SK-N-SH treated with all-trans-retinoic acid at 6 μM for 48 hours (cell line): Measurements from ENCODE around the gene MIR17HG.

Experiments
- ATAC-seq: fragments of 200-7000 bp; cut with Tn5 transposase; 3 replicates; pipeline ENCODE4 v1.9.1; 2020; ENCODE audit warnings: mild to moderate bottlenecking, moderate library complexity
- ARNTL ChIP-seq: fragments of 450-650 bp; formaldehyde crosslinking; IDR thresholded peaks from 2 replicates; pipeline ENCODE4 v1.5.0; 2020; ENCODE audit warnings: low read depth, mild to moderate bottlenecking, moderate library complexity, borderline replicate concordance
- BACH2 ChIP-seq: fragments of 250-450 bp; sonication (Bioruptor Pico); IDR thresholded peaks from 2 replicates; pipeline ENCODE4 v1.9.0; 2021; ENCODE audit warnings: mild to moderate bottlenecking, borderline replicate concordance
- CSDC2 ChIP-seq: fragments of 250-450 bp; sonication (Bioruptor Pico); IDR thresholded peaks from 2 replicates; pipeline ENCODE4 v1.5.0; 2020; ENCODE audit warnings: mild to moderate bottlenecking, moderate library complexity
- ESRRG ChIP-seq: fragments of 250-450 bp; sonication (Bioruptor Pico); IDR thresholded peaks from 2 replicates; pipeline ENCODE4 v1.6.1; 2021; ENCODE audit warnings: mild to moderate bottlenecking
- GLIS3 ChIP-seq: fragments of 250-450 bp; sonication (Bioruptor Pico); IDR thresholded peaks from 2 replicates; pipeline ENCODE4 v1.5.0; 2020; ENCODE audit warnings: mild to moderate bottlenecking, moderate library complexity
- ISL1 ChIP-seq: fragments of 250-450 bp; sonication (Bioruptor Pico); IDR thresholded peaks from 2 replicates; pipeline ENCODE4 v2.1.2; 2022; ENCODE audit warnings: mild to moderate bottlenecking, moderate library complexity
- PPARA ChIP-seq: fragments of 250-450 bp; sonication (Bioruptor Pico); IDR thresholded peaks from 2 replicates; pipeline ENCODE4 v1.5.0; 2020; ENCODE audit warnings: mild to moderate bottlenecking, borderline replicate concordance
- RARB ChIP-seq: fragments of 250-450 bp; sonication (Bioruptor Pico); IDR thresholded peaks from 2 replicates; pipeline ENCODE4 v1.8.0; 2021; ENCODE audit warnings: mild to moderate bottlenecking, moderate library complexity
- SNAI2 ChIP-seq: fragments of 250-450 bp; sonication (Bioruptor Pico); IDR thresholded peaks from 2 replicates; pipeline ENCODE4 v1.5.0; 2020; ENCODE audit warnings: mild to moderate bottlenecking, moderate library complexity
- TCF4 ChIP-seq: fragments of 250-450 bp; sonication (Bioruptor Pico); IDR thresholded peaks from 2 replicates; pipeline ENCODE4 v1.8.0; 2021; ENCODE audit warnings: mild to moderate bottlenecking, moderate library complexity, borderline replicate concordance
- TOX ChIP-seq: fragments of 250-450 bp; sonication (Bioruptor Pico); IDR thresholded peaks from 2 replicates; pipeline ENCODE4 v1.8.0; 2021; ENCODE audit warnings: mild to moderate bottlenecking, moderate library complexity, borderline replicate concordance
- ZC3H10 ChIP-seq: fragments of 250-450 bp; sonication (Bioruptor Pico); IDR thresholded peaks from 2 replicates; pipeline ENCODE4 v1.5.1; 2021; ENCODE audit warnings: mild to moderate bottlenecking, moderate library complexity
- ZFP3 ChIP-seq: fragments of 250-450 bp; sonication (Bioruptor Pico); IDR thresholded peaks from 2 replicates; pipeline ENCODE4 v1.5.0; 2020; ENCODE audit warnings: mild to moderate bottlenecking, moderate library complexity
- ZFP30 ChIP-seq: fragments of 450-650 bp; formaldehyde crosslinking; IDR thresholded peaks from 2 replicates; pipeline ENCODE4 v1.5.0; 2022; ENCODE audit warnings: mild to moderate bottlenecking, moderate library complexity
- ZNF70 ChIP-seq: fragments of 450-650 bp; formaldehyde crosslinking; IDR thresholded peaks from 2 replicates; pipeline ENCODE4 v1.5.0; 2020; ENCODE audit warnings: mild to moderate bottlenecking, moderate library complexity
- ZNF8 ChIP-seq: fragments of 450-650 bp; formaldehyde crosslinking; IDR thresholded peaks from 2 replicates; pipeline ENCODE4 v1.5.0; 2020; ENCODE audit warnings: mild to moderate bottlenecking, moderate library complexity
- TF ChIP-seq, protein P1 (sequence below): fragments of 250-450 bp; sonication (Bioruptor Pico); IDR thresholded peaks from 2 replicates; pipeline ENCODE4 v1.8.0; 2020; ENCODE audit warnings: mild to moderate bottlenecking, moderate library complexity, borderline replicate concordance
- TF ChIP-seq, protein P2 (sequence below): fragments of 250-450 bp; sonication (Bioruptor Pico); IDR thresholded peaks from 2 replicates; pipeline ENCODE4 v1.8.0; 2021; ENCODE audit warnings: low read depth, mild to moderate bottlenecking, moderate library complexity, borderline replicate concordance
- TF ChIP-seq, protein P3 (sequence below): fragments of 250-450 bp; sonication (Bioruptor Pico); IDR thresholded peaks from 2 replicates; pipeline ENCODE4 v1.5.1; 2020; ENCODE audit warnings: low read depth, mild to moderate bottlenecking, moderate library complexity
- TF ChIP-seq, protein P4 (sequence below): fragments of 250-450 bp; sonication (Bioruptor Pico); IDR thresholded peaks from 2 replicates; pipeline ENCODE4 v1.5.0; 2020; ENCODE audit warnings: mild to moderate bottlenecking, moderate library complexity
- TF ChIP-seq, protein P5 (sequence below): fragments of 250-450 bp; sonication (Bioruptor Pico); IDR thresholded peaks from 2 replicates; pipeline ENCODE4 v1.5.1; 2021; ENCODE audit warnings: mild to moderate bottlenecking, moderate library complexity

MIR17HG gene

DNA sequence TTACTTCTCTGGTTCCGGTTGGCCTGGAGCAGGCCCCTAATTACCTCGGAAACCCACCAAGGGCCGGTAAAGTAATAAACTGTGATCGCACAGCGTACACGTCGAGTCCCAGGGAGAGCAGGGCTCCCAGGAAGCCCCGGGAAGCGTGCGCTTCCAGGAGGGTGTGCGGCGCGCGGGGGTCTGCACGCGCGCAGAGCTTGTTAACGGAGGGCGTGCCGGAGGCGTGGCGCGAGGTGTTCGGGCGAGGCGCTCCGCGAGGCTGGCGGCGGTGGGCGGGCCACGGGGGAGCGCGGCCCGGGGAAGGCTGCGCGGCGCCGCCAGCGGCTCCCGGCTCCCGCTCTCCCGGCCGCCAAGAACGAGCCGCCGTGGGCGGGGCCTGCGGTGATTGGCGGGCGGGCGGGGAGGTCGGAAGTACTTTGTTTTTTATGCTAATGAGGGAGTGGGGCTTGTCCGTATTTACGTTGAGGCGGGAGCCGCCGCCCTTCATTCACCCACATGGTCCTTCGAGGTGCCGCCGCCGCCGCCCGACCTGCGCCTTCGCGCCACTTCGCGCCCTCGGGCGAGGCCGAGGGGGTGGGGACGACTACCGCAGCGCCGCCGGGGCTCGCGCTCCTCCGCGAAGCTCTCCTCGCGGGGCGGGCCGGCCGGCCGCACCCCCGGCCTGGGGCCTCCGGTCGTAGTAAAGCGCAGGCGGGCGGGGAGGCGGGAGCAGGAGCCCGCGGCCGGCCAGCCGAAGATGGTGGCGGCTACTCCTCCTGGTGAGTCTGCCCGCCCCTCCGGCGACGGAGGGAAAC, at the start of gene MIR17HG:
Gene MIR17HG (plus strand): TSS at position 486 of the 794 bp plus-strand sequence.
- ATAC-seq, result peak; percentile 86
- TF ChIP-seq TOX (CRISPR knock-in tag), result no peak
- TF ChIP-seq, protein P1, sequence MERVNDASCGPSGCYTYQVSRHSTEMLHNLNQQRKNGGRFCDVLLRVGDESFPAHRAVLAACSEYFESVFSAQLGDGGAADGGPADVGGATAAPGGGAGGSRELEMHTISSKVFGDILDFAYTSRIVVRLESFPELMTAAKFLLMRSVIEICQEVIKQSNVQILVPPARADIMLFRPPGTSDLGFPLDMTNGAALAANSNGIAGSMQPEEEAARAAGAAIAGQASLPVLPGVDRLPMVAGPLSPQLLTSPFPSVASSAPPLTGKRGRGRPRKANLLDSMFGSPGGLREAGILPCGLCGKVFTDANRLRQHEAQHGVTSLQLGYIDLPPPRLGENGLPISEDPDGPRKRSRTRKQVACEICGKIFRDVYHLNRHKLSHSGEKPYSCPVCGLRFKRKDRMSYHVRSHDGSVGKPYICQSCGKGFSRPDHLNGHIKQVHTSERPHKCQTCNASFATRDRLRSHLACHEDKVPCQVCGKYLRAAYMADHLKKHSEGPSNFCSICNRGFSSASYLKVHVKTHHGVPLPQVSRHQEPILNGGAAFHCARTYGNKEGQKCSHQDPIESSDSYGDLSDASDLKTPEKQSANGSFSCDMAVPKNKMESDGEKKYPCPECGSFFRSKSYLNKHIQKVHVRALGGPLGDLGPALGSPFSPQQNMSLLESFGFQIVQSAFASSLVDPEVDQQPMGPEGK, result no peak
- TF ChIP-seq RARB (CRISPR knock-in tag), result no peak
- TF ChIP-seq ZNF70 (CRISPR knock-in tag), result no peak
- TF ChIP-seq CSDC2 (CRISPR knock-in tag), result no peak
- TF ChIP-seq GLIS3 (CRISPR knock-in tag), result no peak
- TF ChIP-seq PPARA (CRISPR knock-in tag), result 0 out of 2 replicates have a peak, but pooled peaks have one; percentile 46

DNA sequence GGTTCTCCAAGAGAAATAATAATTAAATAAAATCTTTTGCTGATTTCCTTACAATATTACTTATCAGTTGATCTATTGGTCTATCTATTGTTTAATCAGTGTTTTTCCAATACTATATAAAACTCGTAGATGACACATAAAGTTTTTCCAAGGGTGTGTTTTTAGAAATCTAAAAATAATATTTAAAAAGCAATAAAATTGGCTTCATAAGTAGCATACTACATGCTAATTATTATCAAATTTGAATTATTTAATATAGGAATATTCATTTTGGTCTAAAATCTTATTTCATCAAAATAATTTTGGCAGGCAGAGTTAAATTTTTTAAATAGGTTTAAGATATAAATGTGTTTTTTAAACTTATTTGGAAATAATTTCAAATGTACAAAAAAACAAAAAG, 49.4 kb upstream of the MIR17HG start:
- ATAC-seq, result no peak
- TF ChIP-seq RARB (CRISPR knock-in tag), result no peak
- TF ChIP-seq ZFP30 (CRISPR knock-in tag), result no peak
- TF ChIP-seq SNAI2 (CRISPR knock-in tag), result no peak
- TF ChIP-seq PPARA (CRISPR knock-in tag), result no peak
- TF ChIP-seq BACH2 (CRISPR knock-in tag), result no peak
- TF ChIP-seq ZFP3 (CRISPR knock-in tag), result no peak
- no peak for TF ChIP-seq ARNTL (CRISPR knock-in tag)
- TF ChIP-seq, protein P2, sequence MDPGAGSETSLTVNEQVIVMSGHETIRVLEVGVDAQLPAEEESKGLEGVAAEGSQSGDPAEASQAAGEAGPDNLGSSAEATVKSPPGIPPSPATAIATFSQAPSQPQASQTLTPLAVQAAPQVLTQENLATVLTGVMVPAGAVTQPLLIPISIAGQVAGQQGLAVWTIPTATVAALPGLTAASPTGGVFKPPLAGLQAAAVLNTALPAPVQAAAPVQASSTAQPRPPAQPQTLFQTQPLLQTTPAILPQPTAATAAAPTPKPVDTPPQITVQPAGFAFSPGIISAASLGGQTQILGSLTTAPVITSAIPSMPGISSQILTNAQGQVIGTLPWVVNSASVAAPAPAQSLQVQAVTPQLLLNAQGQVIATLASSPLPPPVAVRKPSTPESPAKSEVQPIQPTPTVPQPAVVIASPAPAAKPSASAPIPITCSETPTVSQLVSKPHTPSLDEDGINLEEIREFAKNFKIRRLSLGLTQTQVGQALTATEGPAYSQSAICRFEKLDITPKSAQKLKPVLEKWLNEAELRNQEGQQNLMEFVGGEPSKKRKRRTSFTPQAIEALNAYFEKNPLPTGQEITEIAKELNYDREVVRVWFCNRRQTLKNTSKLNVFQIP, result no peak
- no peak for TF ChIP-seq ZC3H10 (CRISPR knock-in tag)
- TF ChIP-seq TOX (CRISPR knock-in tag), result no peak
- TF ChIP-seq, protein P3, sequence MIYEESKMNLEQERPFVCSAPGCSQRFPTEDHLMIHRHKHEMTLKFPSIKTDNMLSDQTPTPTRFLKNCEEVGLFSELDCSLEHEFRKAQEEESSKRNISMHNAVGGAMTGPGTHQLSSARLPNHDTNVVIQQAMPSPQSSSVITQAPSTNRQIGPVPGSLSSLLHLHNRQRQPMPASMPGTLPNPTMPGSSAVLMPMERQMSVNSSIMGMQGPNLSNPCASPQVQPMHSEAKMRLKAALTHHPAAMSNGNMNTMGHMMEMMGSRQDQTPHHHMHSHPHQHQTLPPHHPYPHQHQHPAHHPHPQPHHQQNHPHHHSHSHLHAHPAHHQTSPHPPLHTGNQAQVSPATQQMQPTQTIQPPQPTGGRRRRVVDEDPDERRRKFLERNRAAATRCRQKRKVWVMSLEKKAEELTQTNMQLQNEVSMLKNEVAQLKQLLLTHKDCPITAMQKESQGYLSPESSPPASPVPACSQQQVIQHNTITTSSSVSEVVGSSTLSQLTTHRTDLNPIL (CRISPR knock-in tag), result no peak
- no peak for TF ChIP-seq TCF4 (CRISPR knock-in tag)
- TF ChIP-seq ISL1 (CRISPR knock-in tag), result no peak
- no peak for TF ChIP-seq CSDC2 (CRISPR knock-in tag)
- no peak for TF ChIP-seq ZNF8 (CRISPR knock-in tag)
- TF ChIP-seq ESRRG (CRISPR knock-in tag), result no peak
- TF ChIP-seq GLIS3 (CRISPR knock-in tag), result no peak
- TF ChIP-seq, protein P4, sequence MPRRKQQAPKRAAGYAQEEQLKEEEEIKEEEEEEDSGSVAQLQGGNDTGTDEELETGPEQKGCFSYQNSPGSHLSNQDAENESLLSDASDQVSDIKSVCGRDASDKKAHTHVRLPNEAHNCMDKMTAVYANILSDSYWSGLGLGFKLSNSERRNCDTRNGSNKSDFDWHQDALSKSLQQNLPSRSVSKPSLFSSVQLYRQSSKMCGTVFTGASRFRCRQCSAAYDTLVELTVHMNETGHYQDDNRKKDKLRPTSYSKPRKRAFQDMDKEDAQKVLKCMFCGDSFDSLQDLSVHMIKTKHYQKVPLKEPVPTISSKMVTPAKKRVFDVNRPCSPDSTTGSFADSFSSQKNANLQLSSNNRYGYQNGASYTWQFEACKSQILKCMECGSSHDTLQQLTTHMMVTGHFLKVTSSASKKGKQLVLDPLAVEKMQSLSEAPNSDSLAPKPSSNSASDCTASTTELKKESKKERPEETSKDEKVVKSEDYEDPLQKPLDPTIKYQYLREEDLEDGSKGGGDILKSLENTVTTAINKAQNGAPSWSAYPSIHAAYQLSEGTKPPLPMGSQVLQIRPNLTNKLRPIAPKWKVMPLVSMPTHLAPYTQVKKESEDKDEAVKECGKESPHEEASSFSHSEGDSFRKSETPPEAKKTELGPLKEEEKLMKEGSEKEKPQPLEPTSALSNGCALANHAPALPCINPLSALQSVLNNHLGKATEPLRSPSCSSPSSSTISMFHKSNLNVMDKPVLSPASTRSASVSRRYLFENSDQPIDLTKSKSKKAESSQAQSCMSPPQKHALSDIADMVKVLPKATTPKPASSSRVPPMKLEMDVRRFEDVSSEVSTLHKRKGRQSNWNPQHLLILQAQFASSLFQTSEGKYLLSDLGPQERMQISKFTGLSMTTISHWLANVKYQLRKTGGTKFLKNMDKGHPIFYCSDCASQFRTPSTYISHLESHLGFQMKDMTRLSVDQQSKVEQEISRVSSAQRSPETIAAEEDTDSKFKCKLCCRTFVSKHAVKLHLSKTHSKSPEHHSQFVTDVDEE (CRISPR knock-in tag), result no peak
- TF ChIP-seq, protein P5, sequence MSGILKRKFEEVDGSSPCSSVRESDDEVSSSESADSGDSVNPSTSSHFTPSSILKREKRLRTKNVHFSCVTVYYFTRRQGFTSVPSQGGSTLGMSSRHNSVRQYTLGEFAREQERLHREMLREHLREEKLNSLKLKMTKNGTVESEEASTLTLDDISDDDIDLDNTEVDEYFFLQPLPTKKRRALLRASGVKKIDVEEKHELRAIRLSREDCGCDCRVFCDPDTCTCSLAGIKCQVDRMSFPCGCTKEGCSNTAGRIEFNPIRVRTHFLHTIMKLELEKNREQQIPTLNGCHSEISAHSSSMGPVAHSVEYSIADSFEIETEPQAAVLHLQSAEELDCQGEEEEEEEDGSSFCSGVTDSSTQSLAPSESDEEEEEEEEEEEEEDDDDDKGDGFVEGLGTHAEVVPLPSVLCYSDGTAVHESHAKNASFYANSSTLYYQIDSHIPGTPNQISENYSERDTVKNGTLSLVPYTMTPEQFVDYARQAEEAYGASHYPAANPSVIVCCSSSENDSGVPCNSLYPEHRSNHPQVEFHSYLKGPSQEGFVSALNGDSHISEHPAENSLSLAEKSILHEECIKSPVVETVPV (CRISPR knock-in tag), result no peak
- TF ChIP-seq, all 23 proteins: peak for 0

DNA sequence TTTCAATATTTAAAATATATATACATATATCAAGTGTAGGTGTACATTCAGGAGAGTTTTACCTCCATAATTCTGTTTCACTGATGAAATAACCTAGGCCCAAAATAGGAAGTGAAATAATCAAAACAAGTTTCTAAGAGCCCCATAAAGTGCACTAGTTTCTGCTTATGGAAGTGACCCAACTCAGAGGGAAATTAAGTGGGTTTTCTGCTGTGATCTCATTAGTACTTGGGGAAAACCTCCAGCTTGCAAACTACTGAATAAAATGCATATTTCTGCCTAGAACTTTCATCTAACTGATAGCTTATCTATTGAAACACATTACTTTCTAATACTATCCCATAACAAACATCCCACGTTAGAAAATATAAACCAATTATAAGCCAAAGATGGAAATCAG, 45.4 kb upstream of the MIR17HG start:
- TF ChIP-seq TCF4 (CRISPR knock-in tag), result no peak
- TF ChIP-seq, protein P4 (CRISPR knock-in tag), result no peak
- TF ChIP-seq SNAI2 (CRISPR knock-in tag), result no peak
- ATAC-seq, result no peak
